Coronary artery (tissue), 2 donors: ENCODE results near the gene UNC79.

Experiments
- DNase-seq: peaks from one replicate; pipeline ENCODE4 v3.0.0-alpha.2; 2017; ENCODE audit warnings: low spot score
- H3K27ac ChIP-seq, 2 donors: fragments of 200-600 bp; sonication (generic); one replicate each; pipeline ENCODE4 v1.5.1; 2016 to 2019
- H3K4me3 ChIP-seq: fragments of 200-600 bp; sonication (generic); 2 replicates; pipeline ENCODE4 v1.5.1; 2016; ENCODE audit warnings: mild to moderate bottlenecking, moderate library complexity
- TF ChIP-seq, protein P1 (sequence below): fragments of 200-600 bp; sonication (generic); IDR thresholded peaks from one replicate; pipeline ENCODE4 v1.5.1; 2019; ENCODE audit warnings: antibody characterized with exemption

UNC79 gene

DNA sequence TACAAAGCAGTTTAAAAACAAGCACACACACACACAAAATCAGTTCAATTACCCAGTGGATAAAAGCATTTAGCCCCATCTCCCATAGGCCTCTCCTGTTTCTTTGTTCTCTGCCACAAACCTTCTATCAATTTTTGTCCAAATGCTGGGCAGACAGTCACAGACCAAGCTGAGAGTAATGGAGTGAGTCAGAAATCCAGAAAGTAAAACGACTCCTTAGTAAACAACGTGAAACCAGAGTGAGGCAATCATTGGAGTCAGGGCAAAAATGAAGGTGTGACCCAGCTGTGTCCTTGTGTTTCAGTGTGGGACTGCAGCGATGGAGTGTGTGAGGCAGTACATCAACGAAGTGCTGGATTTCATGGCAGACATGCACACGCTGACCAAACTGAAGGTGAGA lies 255.5 kb downstream of the UNC79 start:
- H3K4me3 ChIP-seq: no peak overlapping the region
- TF ChIP-seq, protein P1, sequence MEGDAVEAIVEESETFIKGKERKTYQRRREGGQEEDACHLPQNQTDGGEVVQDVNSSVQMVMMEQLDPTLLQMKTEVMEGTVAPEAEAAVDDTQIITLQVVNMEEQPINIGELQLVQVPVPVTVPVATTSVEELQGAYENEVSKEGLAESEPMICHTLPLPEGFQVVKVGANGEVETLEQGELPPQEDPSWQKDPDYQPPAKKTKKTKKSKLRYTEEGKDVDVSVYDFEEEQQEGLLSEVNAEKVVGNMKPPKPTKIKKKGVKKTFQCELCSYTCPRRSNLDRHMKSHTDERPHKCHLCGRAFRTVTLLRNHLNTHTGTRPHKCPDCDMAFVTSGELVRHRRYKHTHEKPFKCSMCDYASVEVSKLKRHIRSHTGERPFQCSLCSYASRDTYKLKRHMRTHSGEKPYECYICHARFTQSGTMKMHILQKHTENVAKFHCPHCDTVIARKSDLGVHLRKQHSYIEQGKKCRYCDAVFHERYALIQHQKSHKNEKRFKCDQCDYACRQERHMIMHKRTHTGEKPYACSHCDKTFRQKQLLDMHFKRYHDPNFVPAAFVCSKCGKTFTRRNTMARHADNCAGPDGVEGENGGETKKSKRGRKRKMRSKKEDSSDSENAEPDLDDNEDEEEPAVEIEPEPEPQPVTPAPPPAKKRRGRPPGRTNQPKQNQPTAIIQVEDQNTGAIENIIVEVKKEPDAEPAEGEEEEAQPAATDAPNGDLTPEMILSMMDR: no peak
- DNase-seq: no peak
- H3K27ac ChIP-seq: no peak overlapping the region

DNA sequence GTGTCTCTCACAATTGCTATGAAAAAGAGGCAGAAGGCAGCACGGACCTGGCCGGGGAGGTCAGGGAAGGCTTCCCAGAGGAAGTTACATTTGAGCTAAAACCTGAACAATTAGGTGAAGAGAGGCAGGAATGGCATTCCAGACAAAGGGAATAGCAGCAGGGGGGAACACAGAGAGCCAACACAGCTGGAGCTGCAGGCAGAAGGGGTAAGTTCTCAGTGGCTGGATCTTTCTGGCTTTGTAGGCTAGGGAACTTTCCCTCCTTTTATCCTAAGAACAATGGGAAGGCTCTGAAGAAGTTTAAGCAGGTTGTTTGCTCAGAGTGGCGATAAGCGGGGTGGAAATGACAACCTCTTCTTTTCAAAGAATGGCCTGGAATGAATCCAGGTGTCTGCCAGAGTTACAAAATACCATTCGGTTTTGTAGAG lies 257.5 kb downstream of the UNC79 start:
- DNase-seq: no peak
- TF ChIP-seq, protein P1: no peak
- Histone ChIP-seq H3K4me3 (no peak overlapping the region), H3K27ac (no peak overlapping the region)

DNA sequence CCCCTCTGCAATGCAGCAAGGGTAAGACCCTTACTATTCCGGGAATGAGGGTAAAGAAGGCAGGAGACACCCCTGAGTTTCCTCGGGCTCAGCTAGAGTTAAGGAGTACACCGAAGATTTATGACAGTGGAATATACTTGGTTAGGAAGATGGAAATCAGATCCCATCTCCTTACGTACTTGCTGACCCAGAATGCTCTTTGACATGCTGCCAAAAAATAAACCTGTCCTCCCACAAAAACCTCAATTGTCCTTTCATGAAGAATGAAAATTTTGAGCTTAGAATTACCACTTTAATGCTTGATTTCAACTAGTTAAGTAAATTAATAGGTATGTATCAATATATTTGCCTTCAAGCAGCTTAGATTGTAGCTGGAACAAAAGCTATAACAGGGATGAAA lies 258.1 kb downstream of the UNC79 start:
- TF ChIP-seq, protein P1: no peak
- Histone ChIP-seq H3K27ac (no peak overlapping the region), H3K4me3 (no peak overlapping the region)
- DNase-seq: no peak

DNA sequence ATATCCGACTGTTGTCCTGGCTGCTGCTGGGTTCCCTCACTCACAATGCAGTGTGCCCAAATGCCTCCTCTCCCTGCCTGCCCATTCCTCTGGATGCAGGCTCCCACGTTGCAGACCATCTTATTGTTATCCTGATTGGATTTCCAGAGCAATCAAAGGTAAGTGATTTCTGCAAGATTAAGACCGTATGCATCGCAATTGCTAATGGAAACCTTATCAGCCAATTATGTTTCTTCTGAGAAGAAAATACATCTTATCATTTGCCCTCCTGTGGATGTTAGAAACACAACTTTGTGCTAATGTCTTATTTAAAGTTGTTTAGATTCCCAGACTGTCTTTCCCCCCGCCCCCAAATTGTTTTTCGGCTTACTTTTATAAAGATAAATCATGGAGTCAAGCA lies 259.4 kb downstream of the UNC79 start:
- TF ChIP-seq, protein P1: no peak
- no peak overlapping the region for H3K27ac ChIP-seq
- DNase-seq: no peak
- H3K4me3 ChIP-seq: no peak overlapping the region

DNA sequence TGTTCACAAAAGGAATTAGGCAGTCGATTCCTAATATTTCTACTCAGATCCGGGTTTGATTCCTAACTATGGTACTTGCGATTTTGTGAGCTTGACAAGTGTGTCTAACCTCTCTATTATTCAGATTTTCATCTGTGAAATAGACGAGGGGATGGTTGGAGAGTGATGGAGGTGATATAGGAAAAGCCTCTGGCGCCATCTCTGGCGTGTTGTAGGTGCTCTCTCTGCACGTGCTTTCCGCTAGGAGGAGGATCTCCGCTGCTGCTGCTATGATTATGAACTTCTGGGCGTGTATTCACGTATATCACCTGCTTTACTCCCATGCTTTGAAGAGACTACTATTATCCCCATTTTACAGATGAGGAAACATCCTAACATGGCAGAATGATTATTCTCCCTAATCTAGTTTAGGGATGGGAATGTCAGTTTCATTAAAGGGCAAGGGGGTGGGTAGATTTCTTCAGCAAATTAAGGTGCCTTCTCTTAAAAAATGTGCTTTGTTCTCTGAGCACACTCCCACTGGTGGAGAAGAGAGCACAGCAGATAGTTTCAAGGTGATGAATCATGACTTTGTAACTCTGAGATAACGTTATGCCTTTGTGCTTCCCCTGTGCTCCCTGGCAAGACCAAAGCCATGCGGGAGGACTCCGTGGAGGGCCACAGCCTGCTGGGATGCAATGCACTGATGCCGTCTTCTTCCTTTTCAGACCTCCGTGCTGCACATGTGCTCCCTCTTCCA lies 260.5 kb downstream of the UNC79 start:
- Histone ChIP-seq H3K27ac (no peak overlapping the region), H3K4me3 (no peak overlapping the region)
- DNase-seq: no peak
- TF ChIP-seq, protein P1: no peak

DNA sequence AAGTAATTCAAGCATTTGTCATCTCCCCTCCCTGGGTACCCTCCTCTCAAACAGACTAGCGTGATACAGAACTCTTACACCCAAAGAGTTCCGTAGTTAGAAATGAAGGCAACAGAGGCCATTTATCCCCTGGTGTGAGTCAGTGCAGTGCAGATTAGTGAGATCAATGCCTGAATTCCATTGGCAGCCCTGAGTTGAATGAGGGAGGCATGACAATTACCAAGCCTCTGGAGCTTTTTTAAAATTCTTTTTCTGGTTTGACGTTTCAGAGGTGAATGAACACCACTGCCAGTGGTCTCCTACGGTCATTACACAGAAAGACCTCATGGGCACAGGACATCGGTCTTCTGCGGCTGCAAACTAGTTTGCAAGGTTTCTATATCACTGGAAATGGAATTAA lies 263.2 kb downstream of the UNC79 start:
- H3K4me3 ChIP-seq: no peak overlapping the region
- H3K27ac ChIP-seq: no peak overlapping the region
- DNase-seq: no peak
- TF ChIP-seq, protein P1: no peak

DNA sequence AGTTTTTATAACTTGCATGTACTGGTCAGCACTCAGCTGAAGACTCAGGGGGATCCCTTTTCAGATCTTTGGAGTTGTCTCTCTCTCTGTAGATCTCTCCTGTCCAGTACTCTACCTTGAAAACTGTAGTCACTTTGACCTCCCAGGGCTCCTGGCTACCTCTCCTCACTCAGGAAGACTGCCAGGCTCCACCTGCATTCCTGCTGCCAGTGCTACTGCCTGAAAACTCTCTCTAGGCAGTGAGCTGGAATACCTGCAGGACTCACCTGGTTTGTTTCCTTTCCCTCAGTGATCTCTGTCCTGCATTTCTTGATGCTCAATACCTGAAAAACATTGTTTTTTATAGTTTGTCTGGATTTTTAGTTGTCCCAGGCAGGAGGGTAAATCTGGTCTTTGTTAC lies 270.2 kb downstream of the UNC79 start:
- TF ChIP-seq, protein P1: no peak
- no peak overlapping the region for H3K27ac ChIP-seq
- DNase-seq: no peak
- no peak overlapping the region for H3K4me3 ChIP-seq
